H1 (cell line): ENCODE results near the gene RPTOR.

Source experiments
- JUN ChIP-seq: IDR thresholded peaks from 2 replicates; pipeline ENCODE4 v1.6.1; 2011; ENCODE audit warnings: low read depth, mild to moderate bottlenecking, improper control_type of control experiment, low read length
- KDM1A ChIP-seq: fragments of 200-600, 300-600 bp; sonication (generic); IDR thresholded peaks from 2 replicates; pipeline ENCODE4 v1.7.1; 2016; ENCODE audit warnings: mild to moderate bottlenecking, low read length, borderline replicate concordance
- POLR2A ChIP-seq, 2 experiments: IDR thresholded peaks; 1 replicate in 1 of 2; 2 replicates in 1 of 2; pipeline ENCODE4 v1.6.1; 2011; ENCODE audit warnings: low read depth in 2 of 2, low read length in 2 of 2, mild to moderate bottlenecking in 2 of 2; ENCODE audit errors: control extremely low read depth in 1 of 2
- POLR2AphosphoS5 ChIP-seq: IDR thresholded peaks from 2 replicates; pipeline ENCODE4 v1.6.1; 2011; ENCODE audit warnings: low read depth, low read length
- SIN3A ChIP-seq, 2 experiments: IDR thresholded peaks in 1 of 2; conservative IDR thresholded peaks in 1 of 2; 2 replicates each; pipeline ENCODE4 v1.6.1; 2011 to 2012; ENCODE audit warnings: low read length in 2 of 2, improper control_type of control experiment in 1 of 2, low read depth in 1 of 2, mild to moderate bottlenecking in 1 of 2
- TF ChIP-seq, protein P1 (sequence below), 3 experiments: IDR thresholded peaks; 1 replicate in 2 of 3; 2 replicates in 1 of 3; pipeline versions ENCODE4 v1.5.1 to v1.6.1; 2011; ENCODE audit warnings: low read length in 3 of 3, mild to moderate bottlenecking in 3 of 3, inconsistent platforms in 2 of 3, low read depth in 1 of 3, moderate library complexity in 1 of 3; ENCODE audit not compliant: insufficient read depth in 1 of 3; ENCODE audit errors: control extremely low read depth in 1 of 3

GRCh38 chr17:80816241-80817103, 271.8 kb downstream of the RPTOR start:
- TF ChIP-seq, protein P1, sequence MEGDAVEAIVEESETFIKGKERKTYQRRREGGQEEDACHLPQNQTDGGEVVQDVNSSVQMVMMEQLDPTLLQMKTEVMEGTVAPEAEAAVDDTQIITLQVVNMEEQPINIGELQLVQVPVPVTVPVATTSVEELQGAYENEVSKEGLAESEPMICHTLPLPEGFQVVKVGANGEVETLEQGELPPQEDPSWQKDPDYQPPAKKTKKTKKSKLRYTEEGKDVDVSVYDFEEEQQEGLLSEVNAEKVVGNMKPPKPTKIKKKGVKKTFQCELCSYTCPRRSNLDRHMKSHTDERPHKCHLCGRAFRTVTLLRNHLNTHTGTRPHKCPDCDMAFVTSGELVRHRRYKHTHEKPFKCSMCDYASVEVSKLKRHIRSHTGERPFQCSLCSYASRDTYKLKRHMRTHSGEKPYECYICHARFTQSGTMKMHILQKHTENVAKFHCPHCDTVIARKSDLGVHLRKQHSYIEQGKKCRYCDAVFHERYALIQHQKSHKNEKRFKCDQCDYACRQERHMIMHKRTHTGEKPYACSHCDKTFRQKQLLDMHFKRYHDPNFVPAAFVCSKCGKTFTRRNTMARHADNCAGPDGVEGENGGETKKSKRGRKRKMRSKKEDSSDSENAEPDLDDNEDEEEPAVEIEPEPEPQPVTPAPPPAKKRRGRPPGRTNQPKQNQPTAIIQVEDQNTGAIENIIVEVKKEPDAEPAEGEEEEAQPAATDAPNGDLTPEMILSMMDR (IDR thresholded peaks at IDR 0.05; ENCODE audit: control extremely low read depth in 1 of 3, insufficient read depth in 1 of 3, low read depth in 1 of 3, low read length in 3 of 3): no peak
- TF ChIP-seq POLR2AphosphoS5 (no peak), KDM1A (no peak), JUN (no peak), SIN3A (conservative IDR thresholded peaks at IDR 0.05 in 1 of 2, IDR thresholded peaks at IDR 0.05 in 1 of 2; ENCODE audit: low read depth in 1 of 2, low read length in 2 of 2) (no peak), POLR2A (IDR thresholded peaks at IDR 0.05; ENCODE audit: control extremely low read depth in 1 of 2, low read depth in 2 of 2, low read length in 2 of 2) (no peak)
